HG02852 (cell line): ENCODE results near the gene COL5A1.

Experiments used
- ATAC-seq: cut with Tn5 transposase; IDR thresholded peaks from one replicate; pipeline ENCODE4 v1.9.1; 2021; ENCODE audit warnings: mild to moderate bottlenecking, moderate library complexity; ENCODE audit not compliant: unreplicated experiment

Gene COL5A1

DNA sequence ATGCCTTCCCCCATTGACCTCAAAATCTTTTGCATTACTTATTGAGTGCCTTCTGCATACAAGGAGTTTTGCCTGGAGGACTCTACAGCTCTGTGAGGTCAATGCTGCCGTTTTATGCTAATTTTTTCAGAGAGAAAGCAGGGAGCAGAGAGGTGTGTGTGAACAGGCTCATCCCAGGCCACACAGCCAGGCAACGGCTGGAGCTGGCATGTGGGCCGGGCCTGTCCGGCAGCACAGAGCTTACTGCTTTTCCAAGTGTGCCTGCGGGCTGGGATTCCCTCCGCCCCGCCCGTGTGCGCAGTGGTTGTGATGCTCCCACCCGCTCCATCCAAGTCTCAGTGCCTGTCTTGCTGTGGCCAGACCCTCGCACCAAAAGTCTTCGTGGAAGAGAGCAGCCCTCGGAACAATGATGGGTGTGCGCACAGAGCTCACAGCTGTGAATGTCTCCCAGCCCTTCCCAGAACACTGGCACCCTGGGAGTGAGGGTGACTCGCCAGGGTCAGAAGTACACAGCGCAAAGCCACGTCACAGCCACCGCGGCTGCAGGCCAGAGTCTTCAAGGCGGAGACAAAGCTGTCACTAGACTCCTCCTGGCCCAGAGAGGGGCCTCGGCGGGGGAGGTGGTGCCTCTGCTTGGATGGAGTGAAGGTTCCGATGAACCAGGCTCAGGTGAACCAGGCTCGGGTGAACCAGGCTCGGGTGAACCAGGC is 82.8 kb downstream of the COL5A1 start:
- ATAC-seq = no peak

DNA sequence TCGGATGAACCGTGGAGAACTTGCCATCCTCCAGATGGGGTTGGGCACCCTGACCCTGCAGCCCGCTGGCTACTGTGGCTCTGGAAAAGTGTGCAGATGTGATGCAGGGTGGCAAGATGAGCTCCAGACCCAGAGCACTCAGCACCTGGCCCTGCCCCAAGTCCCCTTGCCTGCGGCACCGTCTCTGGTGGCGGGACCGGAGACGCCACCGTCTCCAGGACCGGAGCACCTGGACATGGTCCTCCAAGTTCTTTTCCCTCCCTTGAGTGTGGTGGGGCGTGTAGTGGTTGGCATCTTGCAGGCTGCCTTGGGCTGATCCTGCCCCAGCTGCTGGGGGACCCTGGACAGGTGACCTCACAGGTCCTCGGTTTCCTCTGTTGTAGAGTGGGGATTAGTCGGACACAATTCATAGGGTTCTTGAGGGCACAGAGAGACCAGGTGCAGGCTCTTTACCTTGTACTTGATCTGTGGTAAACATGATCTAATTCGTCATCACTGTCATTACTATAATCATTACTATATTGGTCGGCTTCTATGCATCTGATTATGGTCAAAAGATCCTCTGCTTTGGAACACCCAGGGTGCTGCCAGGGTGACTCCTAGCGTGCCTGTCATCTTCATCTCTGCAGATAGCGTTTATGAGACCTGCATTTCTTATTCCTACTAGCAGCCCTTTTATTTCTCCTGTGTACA is 83.5 kb downstream of the COL5A1 start:
- ATAC-seq = no peak

DNA sequence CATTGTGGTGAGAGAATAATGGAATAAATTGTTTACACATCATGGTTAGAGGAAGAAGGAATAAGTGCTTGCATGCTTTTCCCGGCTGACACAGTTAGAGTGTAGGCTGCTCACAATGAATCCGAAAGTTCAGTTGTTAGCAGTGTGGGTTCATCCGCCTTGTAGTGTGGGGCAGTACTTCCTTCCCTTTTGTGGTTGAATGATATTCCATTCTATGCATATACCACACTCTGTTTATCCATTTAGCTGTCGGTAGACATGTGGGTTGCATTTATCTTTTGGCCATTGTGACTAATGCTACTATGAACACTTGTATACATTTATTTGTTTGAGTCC is 84.0 kb downstream of the COL5A1 start:
- ATAC-seq = no peak

DNA sequence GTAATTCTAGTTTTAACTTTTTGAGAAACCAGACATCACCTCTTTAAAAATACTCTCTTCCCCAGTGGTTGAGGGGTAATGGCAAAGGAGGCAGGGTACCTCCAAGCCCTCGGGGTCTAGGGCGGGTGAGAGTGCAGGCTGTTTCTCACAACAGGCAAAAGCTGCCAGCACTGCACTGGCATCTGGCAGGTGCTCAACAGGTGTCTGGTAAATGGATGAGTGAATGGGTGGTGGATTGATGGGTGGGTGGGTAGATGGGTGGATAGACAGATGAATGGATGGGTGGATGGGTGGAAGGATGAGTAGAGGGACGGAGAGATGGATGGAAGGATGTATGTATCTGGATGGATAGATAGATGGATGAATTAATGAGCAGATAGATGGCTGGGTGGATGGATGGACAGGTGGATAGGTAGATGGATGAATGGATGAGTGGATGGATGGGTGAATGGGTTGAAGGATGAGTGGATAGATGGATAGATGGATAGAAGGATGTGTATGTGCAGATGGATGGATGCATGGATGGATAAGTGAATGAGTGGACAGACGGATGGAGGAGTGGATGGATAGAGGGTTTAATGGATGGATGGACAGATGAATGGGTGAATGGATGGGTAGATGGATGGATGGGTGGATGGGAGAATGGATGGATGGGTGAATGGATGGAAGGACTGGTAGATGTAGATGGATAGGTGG is 84.6 kb downstream of the COL5A1 start:
- ATAC-seq = no peak

DNA sequence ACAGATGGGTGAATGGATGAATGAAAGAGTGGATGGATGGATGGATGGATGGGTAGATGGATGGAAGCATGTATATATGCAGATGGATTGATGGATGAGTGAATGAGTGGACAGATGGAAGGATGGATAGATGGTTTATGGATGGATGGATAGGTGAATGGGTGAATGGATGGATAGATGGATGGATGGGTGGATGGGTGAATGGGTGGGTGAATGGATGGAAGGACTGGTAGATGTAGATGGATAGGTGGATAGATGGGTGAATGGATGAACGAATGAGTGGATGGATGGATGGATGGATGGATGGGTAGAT is 85.1 kb downstream of the COL5A1 start:
- no peak for ATAC-seq

DNA sequence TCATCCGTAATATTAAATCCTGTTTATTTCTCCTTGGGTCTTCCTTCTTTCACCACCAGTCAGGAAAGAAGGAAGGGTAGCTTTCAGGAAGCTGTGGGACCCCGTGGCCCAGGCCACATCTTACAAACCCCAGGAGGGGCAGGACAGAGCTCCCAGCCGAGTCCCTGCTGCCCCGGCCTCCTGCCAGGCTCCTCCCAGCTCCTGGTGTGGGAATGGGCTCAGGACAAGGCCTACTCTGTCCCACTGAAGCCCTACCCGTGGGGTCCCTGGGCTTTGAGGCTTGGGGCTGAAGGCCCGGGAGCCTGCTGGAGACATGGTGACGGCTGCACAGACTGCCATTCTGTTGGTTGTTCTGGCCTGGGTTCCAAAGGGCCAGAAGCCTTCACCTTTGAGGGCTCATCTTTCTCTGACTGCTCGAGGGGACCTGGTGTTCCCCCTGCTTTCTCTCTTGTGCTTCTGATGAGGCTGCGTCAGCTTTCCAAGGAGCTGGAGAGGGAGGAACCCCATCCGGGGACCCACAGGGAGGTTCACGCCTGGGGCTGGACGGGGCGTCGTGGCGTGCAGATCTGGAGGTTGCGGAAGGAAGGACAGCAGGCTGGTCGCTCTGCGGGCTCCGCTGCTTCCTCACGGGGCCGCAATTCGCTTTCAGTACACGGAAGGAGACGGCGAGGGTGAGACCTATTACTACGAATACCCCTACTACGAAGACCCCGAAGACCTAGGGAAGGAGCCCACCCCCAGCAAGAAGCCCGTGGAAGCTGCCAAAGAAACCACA is 86.6 kb downstream of the COL5A1 start:
- ATAC-seq = no peak

DNA sequence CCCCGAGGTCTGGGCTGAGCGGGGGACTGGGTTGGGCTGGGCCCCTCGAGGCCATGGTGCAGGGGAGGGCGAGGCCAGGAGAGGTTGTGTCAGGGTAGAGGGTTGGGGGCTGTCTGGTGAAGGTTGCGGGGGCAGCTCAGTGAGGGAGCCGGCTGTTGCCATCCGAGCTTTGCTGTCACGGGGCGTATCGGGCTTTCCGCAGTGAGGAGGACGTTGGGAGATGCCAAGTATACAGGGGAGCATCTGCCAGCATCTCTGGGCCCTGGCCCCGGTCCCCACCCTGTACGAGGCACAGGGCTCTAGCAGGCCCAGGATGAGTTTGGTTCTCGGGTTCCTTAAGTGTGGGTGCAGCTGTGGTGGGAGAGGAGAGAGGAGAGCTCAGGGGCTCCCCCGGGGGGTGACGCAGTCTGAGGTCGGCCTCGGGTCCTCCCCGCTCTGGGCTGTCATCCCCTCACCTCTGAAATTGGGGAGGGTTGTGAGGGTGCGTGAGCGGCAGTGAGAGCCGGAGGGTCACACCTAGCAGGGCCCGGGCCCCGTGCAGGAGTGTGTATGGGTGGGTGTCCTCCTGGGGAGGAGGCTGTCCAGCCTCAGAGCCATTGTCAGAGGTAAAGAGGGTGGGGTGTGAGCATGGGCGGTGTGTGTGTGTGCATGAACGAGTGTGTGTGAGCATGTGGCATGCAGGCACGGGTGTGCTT is 87.3 kb downstream of the COL5A1 start:
- ATAC-seq = no peak

DNA sequence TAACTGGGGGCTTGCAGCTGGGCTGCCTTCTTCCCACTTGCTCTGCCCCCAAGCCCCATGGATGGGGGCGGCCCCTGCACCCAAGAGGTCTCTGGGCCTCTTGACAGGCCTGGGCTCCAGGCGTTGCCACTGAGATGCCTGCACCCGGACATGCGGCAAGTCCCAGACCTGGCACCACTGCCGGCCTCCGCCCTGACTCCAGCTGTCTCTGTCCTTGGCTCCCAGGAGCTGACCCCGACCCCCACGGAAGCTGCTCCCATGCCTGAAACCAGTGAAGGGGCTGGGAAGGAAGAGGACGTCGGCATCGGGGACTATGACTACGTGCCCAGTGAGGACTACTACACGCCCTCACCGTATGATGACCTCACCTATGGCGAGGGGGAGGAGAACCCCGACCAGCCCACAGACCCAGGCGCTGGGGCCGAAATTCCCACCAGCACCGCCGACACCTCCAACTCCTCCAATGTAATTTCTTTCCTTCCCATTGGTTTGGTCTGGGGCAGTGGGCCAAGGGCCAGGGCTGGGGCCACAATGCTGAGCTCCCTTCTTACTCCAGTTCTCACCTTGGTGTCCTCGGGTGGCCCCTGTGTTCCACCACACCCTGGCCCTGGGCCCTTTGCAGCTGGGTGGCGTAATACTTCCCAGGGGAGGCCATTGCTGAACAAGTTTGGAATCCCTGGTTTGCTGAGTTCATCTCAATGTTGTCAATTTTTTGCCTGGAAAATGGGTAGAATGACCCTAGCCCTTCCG is 88.6 kb downstream of the COL5A1 start:
- no peak for ATAC-seq

DNA sequence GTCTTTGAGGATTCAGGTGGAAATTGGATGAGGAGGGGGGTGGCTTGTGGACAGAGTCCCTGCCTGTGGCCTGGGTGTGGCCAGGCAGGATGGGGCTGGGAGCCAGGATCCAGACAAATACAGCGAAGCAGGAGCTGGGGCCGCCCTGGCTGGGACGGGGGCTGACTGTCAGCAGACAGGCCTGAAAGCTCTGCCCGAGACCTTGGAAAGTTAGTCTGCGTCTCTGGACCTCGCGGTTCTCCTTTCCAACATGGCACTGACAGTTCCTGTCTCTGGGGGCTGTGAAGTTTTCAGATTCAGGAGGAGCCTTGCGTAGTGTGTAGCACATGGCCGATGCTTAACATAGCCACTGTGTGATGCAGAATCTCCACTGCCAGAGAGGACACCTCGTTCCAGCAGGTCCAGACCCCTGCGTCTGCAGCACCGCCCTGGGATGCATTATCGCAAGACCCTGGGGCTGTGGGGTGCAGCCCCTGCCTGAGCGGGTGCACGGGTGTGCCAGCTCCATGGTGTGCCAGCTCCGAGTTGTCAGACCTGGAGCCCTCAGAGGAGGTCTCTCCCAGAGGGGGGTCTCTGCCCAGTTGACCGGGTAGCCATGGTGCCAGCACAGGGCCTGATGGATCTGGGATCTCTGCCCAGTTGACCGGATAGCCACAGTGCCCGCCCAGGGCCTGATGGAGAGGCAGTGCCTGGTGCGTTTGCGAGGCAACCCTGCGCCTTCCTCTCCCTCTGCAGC is 89.3 kb downstream of the COL5A1 start:
- no peak for ATAC-seq

DNA sequence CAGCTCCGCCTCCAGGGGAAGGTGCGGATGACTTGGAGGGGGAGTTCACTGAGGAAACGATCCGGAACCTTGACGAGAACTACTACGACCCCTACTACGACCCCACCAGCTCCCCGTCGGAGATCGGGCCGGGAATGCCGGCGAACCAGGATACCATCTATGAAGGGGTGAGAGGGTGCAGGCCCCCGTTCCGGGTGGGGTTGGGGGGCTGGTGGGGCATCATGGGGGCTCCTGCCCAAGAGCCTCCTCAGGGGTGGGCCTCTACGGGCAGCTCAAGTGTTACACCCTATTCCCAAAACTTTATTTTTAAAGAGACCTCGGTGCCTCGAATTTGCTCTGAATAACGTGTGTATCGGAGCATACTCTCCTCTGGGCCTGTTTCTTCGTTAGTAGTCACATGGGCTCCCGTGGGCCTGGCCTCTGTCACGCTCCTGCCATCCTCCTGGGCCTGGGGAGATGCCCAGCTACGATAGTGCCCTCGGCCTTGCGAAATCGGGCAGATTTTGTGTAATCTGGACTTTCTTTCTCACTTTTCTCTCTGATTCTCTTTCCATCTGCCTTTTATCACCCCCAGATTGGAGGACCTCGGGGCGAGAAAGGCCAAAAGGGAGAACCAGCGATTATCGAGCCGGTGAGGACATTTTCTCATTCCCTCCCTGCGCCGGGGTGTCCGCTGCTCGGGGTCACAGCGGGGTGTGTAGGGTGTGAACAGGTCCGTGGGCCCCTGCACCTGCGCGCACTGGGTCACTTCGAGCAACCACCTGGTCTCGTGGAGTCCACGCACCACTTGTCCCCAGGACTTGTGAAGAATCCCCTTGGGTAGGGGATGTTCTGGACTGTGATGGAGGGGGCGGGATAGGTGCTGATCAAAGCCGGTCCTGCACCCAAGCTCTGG is 90.1 kb downstream of the COL5A1 start:
- ATAC-seq = no peak

DNA sequence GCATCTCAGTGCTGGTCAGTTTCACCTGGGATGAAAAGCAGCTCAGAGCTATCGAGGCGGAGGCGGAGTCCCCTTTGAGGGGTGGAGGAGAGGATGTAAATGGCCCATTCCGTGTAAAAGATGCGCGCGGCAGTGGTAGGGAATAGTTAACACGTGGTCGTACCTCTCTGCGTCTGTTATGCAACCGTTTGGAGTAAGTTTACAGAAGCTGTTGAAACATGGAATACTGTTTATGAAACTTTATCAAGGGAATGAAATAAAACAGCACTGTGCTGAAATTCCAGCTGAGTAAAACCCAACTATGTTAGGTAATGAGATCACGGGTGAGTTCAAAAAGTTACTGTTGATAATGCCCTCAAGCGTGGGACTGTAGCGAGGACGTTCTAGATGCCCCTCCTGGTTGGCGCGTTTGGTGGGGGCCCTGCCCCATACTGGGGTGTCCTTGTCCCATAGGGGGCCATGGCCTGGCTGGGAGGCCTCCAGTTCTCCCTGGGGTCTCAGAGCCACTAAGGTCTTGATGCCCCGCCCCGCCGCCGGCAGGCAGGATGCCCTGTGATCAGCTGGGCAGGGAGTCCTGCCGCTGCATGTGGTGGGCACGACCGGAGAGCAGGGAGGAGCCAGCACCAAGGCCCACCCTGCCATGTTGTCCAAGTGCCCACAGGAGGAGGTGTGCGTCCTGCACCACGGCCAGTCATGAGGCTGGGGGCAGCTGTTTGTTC is 90.9 kb downstream of the COL5A1 start:
- ATAC-seq = no peak

DNA sequence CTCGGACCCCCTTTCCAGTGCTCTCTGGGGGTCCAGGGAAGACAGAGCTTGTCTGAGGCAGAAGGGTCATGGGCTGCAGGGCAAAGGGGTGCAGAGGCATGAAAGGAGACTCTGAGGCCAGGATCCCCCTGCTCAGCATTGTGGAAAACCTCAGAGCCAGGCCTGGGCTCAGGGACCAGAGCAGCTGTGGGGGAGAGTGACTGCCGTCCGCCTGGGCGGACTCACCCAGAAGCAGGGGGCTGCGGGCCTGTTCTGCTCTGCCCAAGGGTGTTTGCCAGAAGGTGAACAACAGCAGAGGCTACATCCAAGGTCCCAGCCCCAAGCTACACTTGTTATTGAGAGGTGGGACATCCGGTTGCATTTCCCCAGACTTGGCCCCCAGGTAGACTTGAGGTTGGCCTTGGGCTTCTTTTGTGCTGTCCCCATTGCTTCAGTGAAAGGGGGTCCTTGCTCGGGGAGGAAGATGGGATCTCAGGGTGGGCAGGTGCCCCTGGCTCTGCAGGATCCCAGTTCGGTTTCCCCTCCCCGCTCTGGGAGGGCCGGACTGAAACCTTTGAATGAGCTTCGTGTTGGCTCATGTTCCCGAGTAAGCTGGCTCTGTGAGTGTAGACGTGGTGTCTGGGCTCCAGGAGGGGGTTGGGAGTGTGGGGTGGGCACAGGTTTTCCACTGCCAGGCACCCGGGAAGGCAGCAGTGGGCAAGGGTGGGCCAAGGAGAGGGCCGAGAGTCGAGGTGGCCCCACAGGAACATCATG is 92.1 kb downstream of the COL5A1 start:
- ATAC-seq = no peak

DNA sequence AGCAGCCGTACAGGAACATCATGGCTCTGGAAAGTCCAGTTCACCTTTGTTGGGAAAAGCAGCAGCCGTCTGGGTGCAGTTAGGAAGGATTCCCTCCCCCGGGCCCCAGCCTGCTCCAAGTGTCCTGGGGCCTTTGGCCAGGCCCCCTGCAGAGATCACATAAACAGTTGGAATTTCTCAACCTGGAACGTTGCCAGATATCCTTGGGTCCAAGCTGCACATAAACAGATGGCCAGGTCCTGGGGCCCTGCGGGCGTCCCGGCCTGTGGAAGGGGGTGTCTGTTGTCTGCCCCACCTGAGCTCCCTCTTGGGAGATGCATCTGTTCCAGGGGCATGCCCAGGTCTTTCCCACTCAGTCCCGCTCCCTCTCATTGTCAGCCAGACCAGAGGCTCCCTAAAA is 92.7 kb downstream of the COL5A1 start:
- ATAC-seq = no peak

DNA sequence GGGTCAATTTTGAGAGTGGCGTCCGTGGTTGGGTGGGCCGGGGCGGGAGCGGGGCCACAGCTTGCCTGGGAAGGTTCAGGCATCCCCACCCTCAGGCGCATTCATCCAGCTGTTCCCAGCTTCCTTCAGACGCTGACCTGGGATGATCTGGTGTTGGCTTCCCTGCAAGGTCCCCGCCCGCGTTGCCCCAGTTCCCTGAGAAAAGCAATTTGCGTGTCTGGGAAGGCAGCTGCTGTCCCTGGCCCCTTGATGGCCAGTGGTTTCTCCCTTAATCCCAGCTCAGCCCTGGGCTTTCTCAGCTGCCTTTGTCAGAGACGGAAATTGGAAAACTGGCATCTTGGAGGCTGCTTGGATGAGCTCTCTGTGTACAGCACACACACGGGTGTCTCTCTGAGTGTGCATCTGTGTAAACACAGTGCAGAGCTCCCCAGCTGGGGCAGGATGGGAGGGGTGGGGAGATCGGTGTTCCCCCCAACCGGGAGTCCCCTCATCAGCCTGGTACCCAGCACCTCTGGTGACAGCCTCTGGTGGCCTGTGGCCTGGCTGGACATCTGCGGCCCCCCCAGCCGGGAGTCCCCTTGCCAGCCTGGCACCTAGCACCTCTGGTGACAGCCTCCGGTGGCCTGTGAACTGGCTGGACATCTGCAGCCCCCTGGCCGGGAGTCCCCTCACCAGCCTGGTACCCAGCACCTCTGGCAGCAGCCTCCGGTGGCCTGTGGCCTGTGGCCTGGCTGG is 94.0 kb downstream of the COL5A1 start:
- ATAC-seq = no peak

DNA sequence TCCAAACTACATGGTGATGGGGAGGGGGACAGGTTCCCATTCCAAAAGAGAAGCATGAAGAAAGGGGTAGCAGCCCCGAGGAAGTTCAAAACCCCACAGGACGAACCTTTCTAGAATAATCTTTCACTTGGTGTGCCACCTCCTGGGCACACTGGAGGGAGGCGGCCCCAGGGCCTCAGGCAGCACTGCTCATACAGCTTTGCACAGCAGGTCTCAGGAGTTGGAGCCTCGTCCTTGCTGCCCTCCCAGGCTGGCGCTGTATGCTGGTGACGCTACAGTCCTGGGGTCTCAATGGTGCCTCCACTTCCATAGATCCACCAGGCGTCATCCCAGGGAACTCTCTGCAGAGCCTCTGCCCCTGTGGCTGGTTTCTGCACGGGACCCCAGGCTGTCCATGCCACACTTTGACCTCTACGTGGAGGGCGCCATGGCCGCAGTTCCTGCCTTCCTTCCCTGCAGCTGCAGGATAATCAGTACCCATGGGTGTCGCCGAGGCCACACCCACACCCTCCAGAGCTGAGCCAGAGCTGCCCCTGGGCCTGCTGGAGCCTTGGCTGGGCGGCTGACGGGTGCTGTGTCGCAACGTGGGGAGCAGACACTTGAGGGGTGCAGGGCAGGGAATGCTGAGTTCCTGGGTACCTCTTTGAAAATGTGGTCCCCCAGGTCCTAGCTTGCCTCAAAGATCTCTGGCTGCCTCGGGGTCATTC is 95.3 kb downstream of the COL5A1 start:
- ATAC-seq = no peak
